Measurements from ENCODE around the gene KIAA2012.

DNA sequence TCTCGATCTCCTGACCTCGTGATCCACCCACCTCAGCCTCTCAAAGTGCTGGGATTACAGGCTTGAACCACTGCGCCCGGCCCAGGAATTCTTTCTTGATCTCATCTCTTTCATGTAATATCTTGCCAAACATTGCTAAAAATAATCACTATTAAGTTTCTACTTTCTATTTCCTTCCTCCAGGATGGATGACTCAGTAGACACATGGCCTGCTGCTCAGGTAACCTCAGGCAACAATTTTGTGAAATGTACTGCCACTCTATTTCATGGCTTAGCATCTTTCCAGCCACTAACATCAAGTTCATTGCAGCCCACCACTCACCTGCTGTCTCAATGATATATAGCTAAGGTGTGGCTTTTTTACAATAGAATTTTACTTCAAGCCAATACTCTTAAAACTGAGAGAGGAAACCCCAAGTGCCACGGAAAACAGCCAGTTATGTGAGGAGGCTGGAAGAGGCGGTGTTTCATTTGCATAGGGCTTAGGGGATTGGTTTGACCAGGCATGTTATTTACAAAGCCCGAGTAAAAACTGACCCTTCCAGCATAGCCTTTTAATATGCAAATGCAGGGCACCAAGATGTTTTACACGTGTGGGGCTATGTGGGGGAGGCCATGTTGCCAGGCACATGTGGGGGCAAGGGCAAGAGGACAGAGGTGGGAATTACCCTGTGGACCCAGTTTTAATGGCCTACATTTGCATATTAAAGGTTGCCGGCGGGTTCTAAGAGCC, 176.6 kb downstream of the KIAA2012 start:
- TF ChIP-seq SUZ12 (IDR thresholded peaks at IDR 0.05) (no peak), FOXM1 (IDR thresholded peaks at IDR 0.05; ENCODE audit: borderline replicate concordance) (no peak), SP1 (IDR thresholded peaks at IDR 0.05) (no peak), PKNOX1 (IDR thresholded peaks at IDR 0.05) (no peak), BHLHE40 (IDR thresholded peaks at IDR 0.05; ENCODE audit: borderline replicate concordance) (no peak)
